ENCODE results near the gene PIK3CG. TPM values are rescaled to one million over a fixed set of nuclear protein-coding genes. Genes with fewer than 3 reads are reported as not detected.
"Not testable (repeated sequence)": the region's sequence is repeated elsewhere in the genome, so short reads cannot be mapped to it uniquely, and the experiment has no call there.

The PIK3CG gene
- total RNA-seq, 2 experiments from 2014 or later: 50.5 to 57.5 TPM

GRCh38 chr7:106947244-106947728 is 82.2 kb downstream of the PIK3CG start:
- CTCF ChIA-PET: interaction anchor here (0.6 to 3.0 kb wide), 3 partner anchors 22 to 235 kb away, joined by 3 to 41 read pairs (median 3); no protein-coding TSS in a partner anchor
- H3K4me1 Mint-ChIP-seq: no peaks in the 10 kb centered on the region
- no peak overlapping the region for H3K27ac Mint-ChIP-seq
- H3K9me3 Mint-ChIP-seq (ENCODE audit: low read depth): no peaks in the 10 kb centered on the region
- H3K27me3 Mint-ChIP-seq: peaks cover 9% of the 10 kb centered on the region
- H3K36me3 Mint-ChIP-seq: no peaks in the 10 kb centered on the region
- ATAC-seq (peak; percentile 61), DNase-seq (peak; percentile 49)
- no peak overlapping the region for H3K4me3 Mint-ChIP-seq

- H3K27ac Mint-ChIP-seq: no peak overlapping the region
- H3K36me3 Mint-ChIP-seq: no peaks in the 10 kb centered on the region
- H3K4me1 Mint-ChIP-seq: no peaks in the 10 kb centered on the region
- peaks cover 9% of the 10 kb centered on the region for H3K27me3 Mint-ChIP-seq
- H3K9me3 Mint-ChIP-seq (ENCODE audit: low read depth): no peaks in the 10 kb centered on the region
- DNase-seq (no peak), ATAC-seq (no peak)
- CTCF ChIA-PET: no interaction called here
- no peak overlapping the region for H3K4me3 Mint-ChIP-seq
Observed at GRCh38 chr7:106952001-106952657, 87.0 kb downstream of the PIK3CG start.

- DNase-seq (no peak), ATAC-seq (no peak)
- Mint-ChIP-seq H3K4me1 (no peaks in the 10 kb centered on the region), H3K4me3 (no peak overlapping the region), H3K36me3 (no peaks in the 10 kb centered on the region), H3K9me3 (ENCODE audit: low read depth) (no peaks in the 10 kb centered on the region), H3K27me3 (peaks cover 9% of the 10 kb centered on the region), H3K27ac (no peak overlapping the region)
- CTCF ChIA-PET: no interaction called here
Observed at GRCh38 chr7:106952658-106953231, 87.7 kb downstream of the PIK3CG start.

GRCh38 chr7:106954840-106955239 is 89.8 kb downstream of the PIK3CG start:
- Mint-ChIP-seq H3K4me1 (no peaks in the 10 kb centered on the region), H3K9me3 (ENCODE audit: low read depth) (no peaks in the 10 kb centered on the region), H3K4me3 (no peak overlapping the region), H3K36me3 (no peaks in the 10 kb centered on the region), H3K27ac (no peak overlapping the region), H3K27me3 (peaks cover 9% of the 10 kb centered on the region)
- ATAC-seq: no peak
- no peak for DNase-seq
- CTCF ChIA-PET: no interaction called here

- H3K27me3 Mint-ChIP-seq; H3K4me1 Mint-ChIP-seq; H3K27ac Mint-ChIP-seq; H3K9me3 Mint-ChIP-seq (ENCODE audit: low read depth); CTCF ChIA-PET; DNase-seq; H3K36me3 Mint-ChIP-seq; H3K4me3 Mint-ChIP-seq; ATAC-seq: not testable (repeated sequence)
Observed at GRCh38 chr7:106955857-106956256, 90.8 kb downstream of the PIK3CG start.

Other genes with a start within 250 kb of the PIK3CG start
- 10 to 100 TPM; 23.4 to 24.8 TPM for gene CCDC71L, start 204.1 kb upstream of the PIK3CG start, total RNA-seq
- gene PRKAR2B, start 179.4 kb downstream of the PIK3CG start, total RNA-seq: 1 to 10 TPM; 1.1 to 1.3 TPM

Data from activated CD8-positive, alpha-beta memory T cell treated with anti-CD3 and anti-CD28 coated beads, Interleukin-2, amount 10 ng/mL, durations not matched to agents 7 days and 5 days (primary cell).